ENCODE measurements around the gene IGFLR1.
A peak's percentile ranks its signal among the peaks of the same experiment; 100 is the strongest.
"Not testable (repeated sequence)": the region's sequence is repeated elsewhere in the genome, so short reads cannot be mapped to it uniquely, and the experiment has no call there.

The IGFLR1 gene

GRCh38 chr19:35777086-35777841, 35.0 kb upstream of the IGFLR1 start:
- no peak for DNase-seq (ENCODE audit: low read depth in 2 of 2)

GRCh38 chr19:35776102-35776788, 34.0 kb upstream of the IGFLR1 start:
- no peak for DNase-seq (ENCODE audit: low read depth in 2 of 2)

- peak; percentile 96 to 97 for DNase-seq (ENCODE audit: low read depth in 2 of 2)
Observed at GRCh38 chr19:35775298-35776101, 33.2 kb upstream of the IGFLR1 start, which contains the start of gene ARHGAP33. Gene ARHGAP33 (plus strand): TSS chr19:35775564. CDS start chr19:35775659, 95 bp downstream.

GRCh38 chr19:35775046-35775297, 32.7 kb upstream of the IGFLR1 start:
- DNase-seq (ENCODE audit: low read depth in 2 of 2): no peak

- no peak for DNase-seq (ENCODE audit: low read depth in 2 of 2)
Observed at GRCh38 chr19:35774274-35775045, 32.2 kb upstream of the IGFLR1 start.

- DNase-seq (ENCODE audit: low read depth in 2 of 2): no peak
Observed at GRCh38 chr19:35773020-35773806, 31.0 kb upstream of the IGFLR1 start.

- not testable (repeated sequence) for DNase-seq (ENCODE audit: low read depth in 2 of 2)
Observed at GRCh38 chr19:35772362-35772761, 30.1 kb upstream of the IGFLR1 start.

GRCh38 chr19:35768082-35768421, 25.8 kb upstream of the IGFLR1 start:
- no peak for DNase-seq (ENCODE audit: low read depth in 2 of 2)

GRCh38 chr19:35767288-35768081, 25.2 kb upstream of the IGFLR1 start:
- no peak for DNase-seq (ENCODE audit: low read depth in 2 of 2)

- no peak for DNase-seq (ENCODE audit: low read depth in 2 of 2)
Observed at GRCh38 chr19:35766571-35767104, 24.4 kb upstream of the IGFLR1 start.

GRCh38 chr19:35764432-35765315, 22.4 kb upstream of the IGFLR1 start:
- no peak for DNase-seq (ENCODE audit: low read depth in 2 of 2)

GRCh38 chr19:35760711-35761349, 18.6 kb upstream of the IGFLR1 start:
- no peak for DNase-seq (ENCODE audit: low read depth in 2 of 2)

GRCh38 chr19:35759697-35760096, 17.4 kb upstream of the IGFLR1 start:
- no peak for DNase-seq (ENCODE audit: low read depth in 2 of 2)

GRCh38 chr19:35757749-35758608, 15.7 kb upstream of the IGFLR1 start, which contains the start of gene PROSER3:
Gene PROSER3 (plus strand): TSS chr19:35758176. CDS start chr19:35758216, 40 bp downstream.
- DNase-seq (ENCODE audit: low read depth in 2 of 2): peak; percentile 93 to 95

- DNase-seq (ENCODE audit: low read depth in 2 of 2): no peak
Observed at GRCh38 chr19:35757231-35757748, 15.0 kb upstream of the IGFLR1 start.

GRCh38 chr19:35756377-35757230, 14.4 kb upstream of the IGFLR1 start, which contains the start of gene HSPB6:
Gene HSPB6 (minus strand): TSS chr19:35757029. CDS start chr19:35757008, 21 bp downstream.
- no peak for DNase-seq (ENCODE audit: low read depth in 2 of 2)

Measured in stimulated activated CD4-positive, alpha-beta T cell treated with anti-CD3 and anti-CD28 coated beads, Interleukin-1b, Interleukin-23, amount 100 ng/mL, for 1 hour (primary cell).